Upper lobe of left lung (tissue), 6 donors: ENCODE data around the gene COL6A3. TPM values are rescaled to one million over a fixed set of nuclear protein-coding genes. Genes with fewer than 3 reads are reported as not detected.

Experiments used
- ATAC-seq, 2 donors: fragments of 200-7000 bp; cut with Tn5 transposase; one replicate each; pipeline ENCODE4 v1.9.1; 2022; ENCODE audit warnings: mild to moderate bottlenecking in 2 of 2, moderate library complexity in 2 of 2; ENCODE audit not compliant: low FRiP score in 2 of 2
- DNase-seq, 2 donors: peaks; one replicate each; pipeline ENCODE4 v3.0.0-alpha.2; 2019 to 2020
- H3K27ac ChIP-seq, 4 donors: fragments of 200-600 bp; sonication (generic); one replicate each; pipeline ENCODE4 v1.5.1; 2016 to 2019
- H3K27me3 ChIP-seq, 4 donors: fragments of 200-600 bp; sonication (generic); one replicate each; pipeline ENCODE4 v1.5.1; 2017 to 2019
- H3K36me3 ChIP-seq, 4 donors: fragments of 200-600 bp; sonication (generic); one replicate each; pipeline ENCODE4 v1.5.1; 2016 to 2019
- H3K4me1 ChIP-seq, 4 donors: fragments of 200-600 bp; sonication (generic); one replicate each; pipeline ENCODE4 v1.5.1; 2018 to 2019
- H3K4me3 ChIP-seq, 4 donors: fragments of 200-600 bp; sonication (generic); one replicate each; pipeline ENCODE4 v1.5.1; 2017 to 2019; ENCODE audit warnings: mild to moderate bottlenecking in 2 of 4, moderate library complexity in 1 of 4
- H3K9me3 ChIP-seq, 4 donors: fragments of 200-600 bp; sonication (generic); one replicate each; pipeline ENCODE4 v1.5.1; 2018 to 2019
- CTCF ChIP-seq, 6 experiments: fragments of 450-650 bp in 4 of 6; fragments of 200-600 bp in 2 of 6; sonication (generic) in 2 of 6; IDR thresholded peaks; one replicate each; pipeline ENCODE4 v1.5.1; 2016 to 2019; ENCODE audit warnings: antibody characterized with exemption in 6 of 6
- EP300 ChIP-seq, 4 donors: sonication (generic); formaldehyde crosslinking; IDR thresholded peaks; one replicate each; pipeline ENCODE4 v1.5.1; 2017; ENCODE audit warnings: antibody characterized with exemption in 4 of 4, control low read depth in 2 of 4
- POLR2A ChIP-seq, 4 donors: fragments of 450-650 bp; IDR thresholded peaks; one replicate each; pipeline ENCODE4 v1.5.1; 2016 to 2017; ENCODE audit warnings: antibody characterized with exemption in 4 of 4, mild to moderate bottlenecking in 2 of 4
- POLR2AphosphoS5 ChIP-seq, 2 donors: sonication (generic); formaldehyde crosslinking; IDR thresholded peaks; one replicate each; pipeline ENCODE4 v1.5.1; 2017; ENCODE audit warnings: antibody characterized with exemption in 2 of 2
- WGBS, 2 donors: methylation state at CpG; one replicate each; pipeline ENCODE4 v1.1.5; 2017 to 2018; 5-methylcytosine and 5-hydroxymethylcytosine counted together
- total RNA-seq, 6 donors: library from RNA; depleted of rRNA in 4 of 6; stranded (reverse); fragments of >200 nt in 4 of 6; gene quantifications; one replicate each; pipeline versions ENCODE4 v1.1.0 to v1.2.1, GENCODE V29; 2016 to 2021
- donor health status: DM: no; HTN: no; CAD: no; lungs with moderate emphysema.
- donor health status: DM: no; HTN: yes; CAD: no; lungs with severe emphysema.

COL6A3 gene
- total RNA-seq, 6 donors from 2014 or later, result 34.4 to 199 (median 71.9) TPM

- Histone ChIP-seq H3K4me3 (no peak overlapping the region), H3K4me1 (peaks cover 6 to 23% (median 11%) of the 10 kb centered on the region in 4 donors), H3K27ac (no peak overlapping the region), H3K9me3 (no peaks in the 10 kb centered on the region), H3K36me3 (no peaks in the 10 kb centered on the region), H3K27me3 (no peaks in the 10 kb centered on the region)
- WGBS, 2 donors, result 58 to 70% methylated on average over 3 to 5 of the region's 5 CpGs
- ATAC-seq, result no peak
- no peak for TF ChIP-seq EP300 (IDR thresholded peaks at IDR 0.05)
- TF ChIP-seq POLR2AphosphoS5 (IDR thresholded peaks at IDR 0.05), result no peak
- no peak for TF ChIP-seq POLR2A (IDR thresholded peaks at IDR 0.05)
- TF ChIP-seq CTCF (IDR thresholded peaks at IDR 0.05), result no peak
- DNase-seq, result no peak
Observed at GRCh38 chr2:237300739-237301138, 113.2 kb downstream of the COL6A3 start.

GRCh38 chr2:237299906-237300305 lies 114.1 kb downstream of the COL6A3 start:
- no peaks in the 10 kb centered on the region for H3K36me3 ChIP-seq
- H3K9me3 ChIP-seq, result no peaks in the 10 kb centered on the region
- TF ChIP-seq EP300 (IDR thresholded peaks at IDR 0.05) (no peak), POLR2A (IDR thresholded peaks at IDR 0.05) (no peak), POLR2AphosphoS5 (IDR thresholded peaks at IDR 0.05) (no peak), CTCF (IDR thresholded peaks at IDR 0.05) (no peak)
- H3K4me3 ChIP-seq, result no peak overlapping the region
- peaks cover 6 to 23% (median 11%) of the 10 kb centered on the region in 4 donors for H3K4me1 ChIP-seq
- H3K27ac ChIP-seq, result no peak overlapping the region
- DNase-seq (no peak), ATAC-seq (peak in 1 of 2 donors; percentile 58)
- no peaks in the 10 kb centered on the region for H3K27me3 ChIP-seq
- 74 to 84% methylated on average over 3 of the region's 3 CpGs for WGBS, 2 donors

GRCh38 chr2:237298151-237299118 lies 115.5 kb downstream of the COL6A3 start:
- peaks cover 6 to 23% (median 11%) of the 10 kb centered on the region in 4 donors for H3K4me1 ChIP-seq
- TF ChIP-seq EP300 (IDR thresholded peaks at IDR 0.05) (peak in 1 of 4 donors; percentile 97), POLR2AphosphoS5 (IDR thresholded peaks at IDR 0.05) (peak; percentile 67 to 76), POLR2A (IDR thresholded peaks at IDR 0.05) (no peak)
- no peaks in the 10 kb centered on the region for H3K36me3 ChIP-seq
- H3K27ac ChIP-seq, result peak overlapping the region in 3 of 4 donors; percentile 31 to 74 (median 42)
- ATAC-seq (peak; percentile 49 to 86), DNase-seq (peak in 1 of 2 donors; percentile 85)
- H3K27me3 ChIP-seq, result no peaks in the 10 kb centered on the region
- H3K9me3 ChIP-seq, result no peaks in the 10 kb centered on the region
- 58 to 75% methylated on average over 10 of the region's 10 CpGs for WGBS, 2 donors
- H3K4me3 ChIP-seq, result no peak overlapping the region

GRCh38 chr2:237297421-237298150 lies 116.4 kb downstream of the COL6A3 start:
- Histone ChIP-seq H3K4me1 (peaks cover 6 to 23% (median 11%) of the 10 kb centered on the region in 4 donors), H3K36me3 (no peaks in the 10 kb centered on the region), H3K27me3 (no peaks in the 10 kb centered on the region), H3K9me3 (peaks cover 0 to 4% (median 0%) of the 10 kb centered on the region in 4 donors), H3K27ac (peak overlapping the region in 3 of 4 donors; percentile 1 to 37 (median 31)), H3K4me3 (no peak overlapping the region)
- no peak for ATAC-seq
- TF ChIP-seq POLR2AphosphoS5 (IDR thresholded peaks at IDR 0.05), result no peak
- no peak for TF ChIP-seq CTCF (IDR thresholded peaks at IDR 0.05)
- no peak for TF ChIP-seq EP300 (IDR thresholded peaks at IDR 0.05)
- TF ChIP-seq POLR2A (IDR thresholded peaks at IDR 0.05), result no peak
- 44 to 49% methylated on average over 6 of the region's 6 CpGs for WGBS, 2 donors
- DNase-seq, result no peak

- TF ChIP-seq EP300 (IDR thresholded peaks at IDR 0.05) (no peak), POLR2AphosphoS5 (IDR thresholded peaks at IDR 0.05) (no peak), CTCF (IDR thresholded peaks at IDR 0.05) (no peak), POLR2A (IDR thresholded peaks at IDR 0.05) (no peak)
- H3K9me3 ChIP-seq, result peaks cover 0 to 5% (median 0%) of the 10 kb centered on the region in 4 donors
- H3K27me3 ChIP-seq, result no peaks in the 10 kb centered on the region
- H3K4me3 ChIP-seq, result no peak overlapping the region
- H3K27ac ChIP-seq, result peak overlapping the region in 1 of 4 donors; percentile 1
- DNase-seq (no peak), ATAC-seq (peak in 1 of 2 donors; percentile 26)
- H3K36me3 ChIP-seq, result no peaks in the 10 kb centered on the region
- peaks cover 9 to 28% (median 16%) of the 10 kb centered on the region in 4 donors for H3K4me1 ChIP-seq
- 49 to 51% methylated on average over 2 of the region's 2 CpGs for WGBS, 2 donors
Observed at GRCh38 chr2:237296756-237297155, 117.2 kb downstream of the COL6A3 start.
